Measurements from ENCODE around the gene LIN9.

Gene LIN9

DNA sequence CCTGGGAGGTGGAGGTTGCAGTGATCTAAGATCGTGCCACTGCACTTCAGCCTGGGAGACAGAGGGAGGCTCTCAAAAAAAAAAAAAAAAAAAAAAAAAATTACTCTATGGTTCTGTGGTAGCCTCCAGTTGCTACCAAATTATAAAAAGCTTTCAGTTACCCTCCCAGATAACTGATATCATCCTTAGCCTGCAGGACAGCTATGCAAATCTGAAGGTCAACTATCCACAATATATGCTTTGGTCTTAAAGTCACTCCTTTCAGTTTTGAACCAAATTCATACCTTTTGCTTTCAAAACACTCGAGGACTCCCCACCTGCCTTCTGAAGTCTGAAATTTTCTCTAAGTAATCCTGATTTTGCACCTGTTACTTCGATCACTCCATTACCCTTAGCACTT lies 82.4 kb downstream of the LIN9 start:
- H3K4me1 Mint-ChIP-seq = peaks cover 6% of the 10 kb centered on the region
- CTCF ChIA-PET = interaction anchor here (1.7 kb wide), 1 partner anchor 101 kb away, joined by 4 read pairs; no protein-coding TSS in a partner anchor
- H3K4me3 Mint-ChIP-seq = no peak overlapping the region
- peaks cover 39% of the 10 kb centered on the region for H3K27me3 Mint-ChIP-seq
- no peaks in the 10 kb centered on the region for H3K9me3 Mint-ChIP-seq
- H3K27ac Mint-ChIP-seq = no peak overlapping the region
- peaks cover 2% of the 10 kb centered on the region for H3K36me3 Mint-ChIP-seq
- DNase-seq = no peak

DNA sequence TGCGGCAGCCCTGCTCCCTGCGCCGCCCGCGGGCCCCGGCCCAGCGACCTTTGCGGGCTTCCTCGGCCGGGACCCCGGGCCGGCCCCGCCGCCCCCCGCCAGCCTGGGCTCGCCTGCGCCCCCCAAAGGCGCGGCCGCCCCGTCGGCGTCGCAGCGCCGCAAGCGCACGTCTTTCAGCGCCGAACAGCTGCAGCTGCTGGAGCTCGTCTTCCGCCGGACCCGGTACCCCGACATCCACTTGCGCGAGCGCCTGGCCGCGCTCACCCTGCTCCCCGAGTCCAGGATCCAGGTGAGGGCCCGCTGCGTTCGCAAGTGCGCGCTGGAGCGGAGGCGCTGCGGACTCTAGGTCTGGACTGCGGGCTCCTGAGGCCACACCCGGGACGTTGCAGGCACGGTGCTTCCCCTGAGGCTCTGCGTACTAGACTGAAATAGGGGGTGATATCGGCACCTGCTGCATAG lies 85.1 kb downstream of the LIN9 start:
- peaks cover 2% of the 10 kb centered on the region for H3K36me3 Mint-ChIP-seq
- no peaks in the 10 kb centered on the region for H3K9me3 Mint-ChIP-seq
- H3K27ac Mint-ChIP-seq = no peak overlapping the region
- peaks cover 60% of the 10 kb centered on the region for H3K27me3 Mint-ChIP-seq
- H3K4me3 Mint-ChIP-seq = peak overlapping the region; percentile 73
- DNase-seq = peak; percentile 57
- H3K4me1 Mint-ChIP-seq = peaks cover 6% of the 10 kb centered on the region
- CTCF ChIA-PET = interaction anchor here (0.5 to 1.0 kb wide), 2 partner anchors 25 to 76 kb away, joined by 3 read pairs; no protein-coding TSS in a partner anchor

DNA sequence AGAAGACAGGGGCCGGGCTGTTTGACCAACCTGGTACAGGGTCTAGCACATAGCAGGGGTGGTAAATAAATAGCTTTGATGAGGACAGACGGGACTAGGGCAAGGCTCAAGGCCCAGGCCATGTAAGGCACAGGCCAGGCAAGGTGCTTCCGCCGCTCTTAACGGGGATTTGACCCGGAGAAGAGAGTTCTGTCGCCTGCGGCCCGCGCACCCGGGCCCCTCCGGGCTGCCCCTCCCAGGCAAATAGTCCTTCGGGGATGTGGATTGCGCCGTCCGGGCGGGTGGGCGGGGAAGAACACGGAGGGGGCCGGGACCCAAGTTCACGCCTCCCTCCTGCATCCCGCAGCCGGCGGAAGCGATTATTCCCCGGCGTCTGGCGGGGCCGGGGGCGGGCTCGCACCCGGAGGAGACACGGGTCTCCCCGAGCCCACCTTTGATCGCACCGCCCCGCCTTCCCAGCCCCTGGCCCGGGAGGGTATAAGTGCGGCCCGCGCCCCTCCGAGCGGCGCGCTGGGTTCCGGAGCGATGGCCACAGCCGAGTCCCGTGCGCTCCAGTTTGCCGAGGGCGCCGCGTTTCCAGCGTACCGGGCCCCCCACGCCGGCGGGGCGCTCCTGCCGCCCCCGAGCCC lies 85.7 kb downstream of the LIN9 start, which contains the start of gene MIXL1:
MIXL1 (plus strand) TSS at position 508 of the 629 bp plus-strand sequence; CDS start at position 526, 18 bp downstream.
- CTCF ChIA-PET = interaction anchor here (1.0 kb wide), 1 partner anchor 25 kb away, joined by 3 read pairs; no protein-coding TSS in a partner anchor
- Mint-ChIP-seq H3K36me3 (peaks cover 2% of the 10 kb centered on the region), H3K27me3 (peaks cover 60% of the 10 kb centered on the region), H3K4me1 (peaks cover 6% of the 10 kb centered on the region), H3K4me3 (peak within 1 kb of the TSS; percentile 73), H3K9me3 (no peaks in the 10 kb centered on the region), H3K27ac (peak within 1 kb of the TSS; percentile 19)
- DNase-seq = no peak

DNA sequence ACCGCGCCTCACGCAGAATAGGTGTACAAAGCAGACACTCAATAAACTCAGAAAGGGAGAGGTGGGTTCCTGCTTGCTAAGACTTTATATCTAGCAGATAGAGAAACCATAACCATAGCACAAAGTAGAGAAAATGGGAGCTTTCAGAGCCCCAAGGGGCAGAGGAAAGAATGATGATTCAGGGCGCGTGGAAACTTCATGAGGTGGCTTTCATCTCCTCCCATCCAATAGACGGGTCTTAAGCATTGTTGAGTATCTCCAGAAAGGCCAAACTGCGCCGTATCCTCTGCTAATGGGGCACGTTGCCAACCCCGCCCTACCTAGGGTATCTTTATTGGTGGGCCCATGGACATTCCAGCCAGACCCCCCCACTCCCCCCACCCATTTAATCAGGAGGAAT lies 86.3 kb downstream of the LIN9 start:
- Mint-ChIP-seq H3K27me3 (peaks cover 60% of the 10 kb centered on the region), H3K36me3 (peaks cover 2% of the 10 kb centered on the region), H3K4me1 (peaks cover 6% of the 10 kb centered on the region), H3K4me3 (peak overlapping the region; percentile 39), H3K27ac (peak overlapping the region; percentile 19), H3K9me3 (no peaks in the 10 kb centered on the region)
- DNase-seq = no peak
- CTCF ChIA-PET = interaction anchor here (1.2 kb wide), 1 partner anchor 96 kb away, joined by 4 read pairs; no protein-coding TSS in a partner anchor

DNA sequence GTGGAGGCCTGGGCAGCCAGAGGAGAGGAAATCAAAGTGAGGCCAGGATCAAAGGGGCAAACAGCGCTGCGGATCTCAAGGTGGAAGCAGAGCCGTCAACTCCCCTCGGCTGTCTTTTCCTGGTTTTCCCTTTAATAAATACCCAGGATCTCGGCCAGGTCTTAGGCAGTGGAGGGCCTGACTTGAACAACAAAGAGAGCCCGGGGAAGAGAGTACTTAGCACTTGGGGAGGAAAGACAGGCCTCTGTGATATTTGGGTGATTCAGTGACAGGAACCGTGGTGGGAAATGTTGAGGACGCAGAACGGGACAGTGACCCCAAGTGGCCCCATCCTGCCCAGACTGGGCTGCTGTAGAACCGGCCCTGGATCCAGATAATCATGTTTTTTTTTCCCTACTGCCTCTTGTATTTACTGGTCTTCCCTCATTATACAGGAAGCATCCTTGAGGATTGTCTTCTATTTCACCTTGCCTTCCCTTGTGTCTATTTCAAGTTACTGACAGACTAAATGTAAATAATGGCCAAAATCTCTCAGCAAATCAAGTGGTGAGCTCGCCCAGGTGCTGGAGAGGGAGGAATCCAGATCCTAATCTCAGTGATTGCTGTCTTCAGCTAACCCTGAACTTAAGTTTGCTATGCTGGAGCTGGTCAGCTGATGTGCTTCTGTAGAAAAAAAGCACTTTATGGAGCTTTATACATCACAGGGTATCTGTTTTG lies 88.3 kb downstream of the LIN9 start:
- H3K36me3 Mint-ChIP-seq = no peaks in the 10 kb centered on the region
- peaks cover 58% of the 10 kb centered on the region for H3K27me3 Mint-ChIP-seq
- H3K4me3 Mint-ChIP-seq = no peak overlapping the region
- no peaks in the 10 kb centered on the region for H3K9me3 Mint-ChIP-seq
- H3K4me1 Mint-ChIP-seq = peaks cover 6% of the 10 kb centered on the region
- H3K27ac Mint-ChIP-seq = no peak overlapping the region
- CTCF ChIA-PET = interaction anchor here (0.5 kb wide), 1 partner anchor 113 kb away, joined by 3 read pairs; no protein-coding TSS in a partner anchor
- no peak for DNase-seq

GRCh38 chr1:226217273-226217672 lies 91.7 kb downstream of the LIN9 start:
- no peak for DNase-seq
- CTCF ChIA-PET = no interaction called here
- Mint-ChIP-seq H3K4me3 (no peak overlapping the region), H3K27me3 (peaks cover 34% of the 10 kb centered on the region), H3K27ac (no peak overlapping the region), H3K36me3 (no peaks in the 10 kb centered on the region), H3K4me1 (no peaks in the 10 kb centered on the region), H3K9me3 (no peaks in the 10 kb centered on the region)

DNA sequence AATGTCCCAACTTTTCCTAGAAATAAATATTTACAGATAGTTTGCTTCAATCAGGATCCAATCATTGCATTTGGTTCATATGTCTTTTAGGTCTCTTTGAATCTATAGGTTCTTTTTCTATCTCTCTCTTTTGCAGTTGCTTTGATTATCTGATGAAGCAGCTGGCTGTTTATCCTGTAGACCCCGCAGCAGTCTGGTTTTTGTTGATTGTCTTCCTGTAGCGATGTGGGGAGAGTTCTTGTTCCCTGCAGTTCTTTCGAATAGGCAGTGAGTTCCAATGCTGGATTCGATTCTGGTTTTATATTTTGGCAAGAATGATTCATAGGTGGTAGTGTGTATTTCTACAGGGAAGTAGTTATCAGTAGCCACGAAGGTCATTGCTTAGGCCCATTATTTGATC lies 92.9 kb downstream of the LIN9 start:
- no peak for DNase-seq
- Mint-ChIP-seq H3K4me1 (no peaks in the 10 kb centered on the region), H3K27me3 (peaks cover 27% of the 10 kb centered on the region), H3K27ac (no peak overlapping the region), H3K9me3 (no peaks in the 10 kb centered on the region), H3K4me3 (no peak overlapping the region), H3K36me3 (no peaks in the 10 kb centered on the region)
- CTCF ChIA-PET = interaction anchor here (0.6 kb wide), 1 partner anchor 18 kb away, joined by 3 read pairs; no protein-coding TSS in a partner anchor

GRCh38 chr1:226215239-226215638 lies 93.7 kb downstream of the LIN9 start:
- H3K36me3 Mint-ChIP-seq = no peaks in the 10 kb centered on the region
- H3K4me1 Mint-ChIP-seq = no peaks in the 10 kb centered on the region
- CTCF ChIA-PET = no interaction called here
- no peak overlapping the region for H3K4me3 Mint-ChIP-seq
- H3K27ac Mint-ChIP-seq = no peak overlapping the region
- H3K9me3 Mint-ChIP-seq = no peaks in the 10 kb centered on the region
- DNase-seq = no peak
- peaks cover 26% of the 10 kb centered on the region for H3K27me3 Mint-ChIP-seq

DNA sequence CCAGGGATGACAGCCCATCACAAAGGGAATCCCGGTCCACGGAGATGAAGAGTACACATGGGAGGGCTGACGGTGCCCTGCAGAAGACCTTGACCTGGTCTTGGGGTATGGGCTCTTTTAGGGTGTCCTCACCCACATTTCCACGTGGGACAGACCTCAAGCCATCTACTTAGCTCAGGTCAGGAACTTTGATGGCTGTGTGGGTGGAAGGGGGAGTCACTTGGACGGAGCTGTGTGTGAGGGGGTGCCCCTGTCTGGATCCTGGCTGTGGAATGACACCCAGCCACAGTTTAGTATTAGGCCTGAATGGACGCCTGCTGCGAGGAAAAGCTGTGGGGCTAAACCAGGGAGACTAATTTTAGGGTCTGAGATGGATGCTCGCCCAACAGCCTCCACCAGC lies 96.4 kb downstream of the LIN9 start:
- no peaks in the 10 kb centered on the region for H3K9me3 Mint-ChIP-seq
- no peaks in the 10 kb centered on the region for H3K36me3 Mint-ChIP-seq
- CTCF ChIA-PET = interaction anchor here (1.3 kb wide), 1 partner anchor 12 kb away, joined by 3 read pairs; no protein-coding TSS in a partner anchor
- H3K4me3 Mint-ChIP-seq = no peak overlapping the region
- H3K4me1 Mint-ChIP-seq = no peaks in the 10 kb centered on the region
- H3K27ac Mint-ChIP-seq = no peak overlapping the region
- H3K27me3 Mint-ChIP-seq = peaks cover 35% of the 10 kb centered on the region
- DNase-seq = no peak

- Mint-ChIP-seq H3K36me3 (no peaks in the 10 kb centered on the region), H3K4me1 (no peaks in the 10 kb centered on the region), H3K27ac (no peak overlapping the region), H3K27me3 (peaks cover 39% of the 10 kb centered on the region), H3K4me3 (no peak overlapping the region), H3K9me3 (no peaks in the 10 kb centered on the region)
- DNase-seq = no peak
- CTCF ChIA-PET = interaction anchor here (1.4 to 2.0 kb wide), 2 partner anchors 14 to 86 kb away, joined by 3 to 6 read pairs; no protein-coding TSS in a partner anchor
These were observed 97.7 kb downstream of the LIN9 start for GRCh38 chr1:226211181-226211821.

- no peak for DNase-seq
- no peak overlapping the region for H3K4me3 Mint-ChIP-seq
- no peaks in the 10 kb centered on the region for H3K4me1 Mint-ChIP-seq
- no peaks in the 10 kb centered on the region for H3K36me3 Mint-ChIP-seq
- H3K27me3 Mint-ChIP-seq = peaks cover 39% of the 10 kb centered on the region
- CTCF ChIA-PET = interaction anchor here (0.9 to 2.0 kb wide), 3 partner anchors 14 to 123 kb away, joined by 3 to 6 read pairs (median 3); no protein-coding TSS in a partner anchor
- H3K9me3 Mint-ChIP-seq = no peaks in the 10 kb centered on the region
- H3K27ac Mint-ChIP-seq = peak overlapping the region; percentile 37
These were observed 98.3 kb downstream of the LIN9 start for GRCh38 chr1:226210571-226211176.

GRCh38 chr1:226209307-226210059 lies 99.5 kb downstream of the LIN9 start:
- Mint-ChIP-seq H3K27me3 (peaks cover 33% of the 10 kb centered on the region), H3K9me3 (no peaks in the 10 kb centered on the region), H3K27ac (no peak overlapping the region), H3K36me3 (no peaks in the 10 kb centered on the region), H3K4me3 (no peak overlapping the region), H3K4me1 (no peaks in the 10 kb centered on the region)
- CTCF ChIA-PET = interaction anchor here (0.9 to 1.0 kb wide), 2 partner anchors 12 to 124 kb away, joined by 3 read pairs; no protein-coding TSS in a partner anchor
- DNase-seq = no peak

DNA sequence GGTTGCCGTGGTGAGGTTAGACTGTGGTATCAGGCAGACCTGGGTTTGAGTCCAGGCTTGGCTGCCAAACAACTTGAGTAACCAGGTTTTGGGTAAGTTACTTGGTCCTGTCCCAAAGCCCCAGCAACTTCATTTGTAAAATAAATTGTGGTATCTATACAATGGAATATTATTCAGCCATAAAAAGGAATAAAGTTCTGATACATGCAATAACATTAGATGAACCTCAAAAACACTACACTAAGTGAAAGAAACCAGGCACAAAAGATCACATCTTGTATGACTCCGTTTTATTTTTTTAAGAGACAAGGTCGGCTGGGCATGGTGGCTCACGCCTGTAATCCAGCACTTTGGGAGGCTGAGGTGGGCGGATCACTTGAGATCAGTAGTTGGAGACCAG lies 101.9 kb downstream of the LIN9 start:
- Mint-ChIP-seq H3K36me3 (no peaks in the 10 kb centered on the region), H3K4me3 (no peak overlapping the region), H3K9me3 (no peaks in the 10 kb centered on the region), H3K27ac (no peak overlapping the region), H3K27me3 (peaks cover 37% of the 10 kb centered on the region), H3K4me1 (no peaks in the 10 kb centered on the region)
- CTCF ChIA-PET = interaction anchor here (1.5 kb wide), 1 partner anchor 9 kb away, joined by 6 read pairs; no protein-coding TSS in a partner anchor
- no peak for DNase-seq

All from activated naive CD4-positive, alpha-beta T cell treated with anti-CD3 and anti-CD28 coated beads, Interleukin-2, amount 10 ng/mL, durations not matched to agents 7 days and 5 days (primary cell).